Lower leg skin (tissue), 3 donors: ENCODE results near the gene UBXN4.

Source experiments
- CTCF ChIP-seq, 3 donors: fragments of 450-650 bp; IDR thresholded peaks; one replicate each; pipeline ENCODE4 v1.5.1; 2016; ENCODE audit warnings: antibody characterized with exemption in 3 of 3, mild to moderate bottlenecking in 3 of 3, moderate library complexity in 2 of 3
- POLR2A ChIP-seq, 2 donors: fragments of 450-650 bp; IDR thresholded peaks; one replicate each; pipeline ENCODE4 v1.6.1; 2016 to 2017; ENCODE audit warnings: antibody characterized with exemption in 2 of 2, mild to moderate bottlenecking in 1 of 2, moderate library complexity in 1 of 2

- TF ChIP-seq CTCF (IDR thresholded peaks at IDR 0.05) (no peak), POLR2A (IDR thresholded peaks at IDR 0.05) (no peak)
Observed at GRCh38 chr2:135799738-135800137, 58.1 kb downstream of the UBXN4 start.
